HEK293 (cell line): ENCODE measurements around the gene JUND.

Source experiments
- CTCF ChIA-PET: fragments of 350-600 bp; formaldehyde crosslinking; extraction: SDS; loops from one replicate; lab custom pipeline; 2021; ENCODE audit warnings: antibody characterized with exemption; lab: Yijun Ruan, JAX
- POLR2A ChIA-PET: fragments of 300-600 bp; formaldehyde crosslinking; extraction: SDS; loops from one replicate; lab custom pipeline; 2020; ENCODE audit warnings: antibody characterized with exemption, inconsistent platforms; lab: Yijun Ruan, JAX
- H3K27ac ChIP-seq: fragments of 200-500 bp; sonication (Bioruptor generic); 2 replicates; pipeline ENCODE4 v1.5.1; 2014; ENCODE audit warnings: low read depth, low read length, control low read depth, inconsistent platforms; ENCODE audit errors: extremely low read depth
- H3K36me3 ChIP-seq, 2 experiments: fragments of 200-500 bp in 1 of 2; sonication (Bioruptor generic) in 1 of 2; 1 replicate in 1 of 2; 2 replicates in 1 of 2; pipeline ENCODE4 v1.5.1; 2014 to 2017; ENCODE audit warnings: inconsistent platforms in 2 of 2, low read length in 2 of 2; ENCODE audit not compliant: control insufficient read depth in 2 of 2, insufficient read depth in 1 of 2
- H3K4me1 ChIP-seq: fragments of 200-500 bp; sonication (Bioruptor generic); 2 replicates; pipeline ENCODE4 v1.5.1; 2014; ENCODE audit warnings: mild to moderate bottlenecking, low read length, inconsistent platforms; ENCODE audit not compliant: control insufficient read depth, insufficient read depth
- H3K4me3 ChIP-seq: 2 replicates; pipeline ENCODE4 v1.5.1; 2011; ENCODE audit warnings: low read depth, mild to moderate bottlenecking, control low read depth, low read length, moderate library complexity
- H3K9me3 ChIP-seq: fragments of 200-500 bp; sonication (Bioruptor generic); 2 replicates; pipeline ENCODE4 v1.5.1; 2014; ENCODE audit warnings: low read depth, low read length, inconsistent platforms; ENCODE audit not compliant: control insufficient read depth, insufficient read depth
- BCL11A ChIP-seq: fragments of 450-650 bp; formaldehyde crosslinking; IDR thresholded peaks from 2 replicates; pipeline ENCODE4 v1.5.1; 2016; ENCODE audit warnings: low read depth, missing biosample characterization, missing genetic modification characterization
- EGR2 ChIP-seq: fragments of 450-650 bp; formaldehyde crosslinking; IDR thresholded peaks from 2 replicates; pipeline ENCODE4 v1.5.1; 2016; ENCODE audit warnings: low read depth, missing biosample characterization, missing genetic modification characterization
- GLIS1 ChIP-seq: fragments of 450-650 bp; formaldehyde crosslinking; IDR thresholded peaks from 2 replicates; pipeline ENCODE4 v1.5.1; 2016; ENCODE audit warnings: missing biosample characterization, missing genetic modification characterization
- IKZF3 ChIP-seq: fragments of 450-650 bp; IDR thresholded peaks from 2 replicates; pipeline ENCODE4 v1.5.0; 2018; ENCODE audit warnings: missing biosample characterization, mild to moderate bottlenecking, missing genetic modification characterization, moderate library complexity
- OVOL3 ChIP-seq: fragments of 450-650 bp; formaldehyde crosslinking; IDR thresholded peaks from 2 replicates; pipeline ENCODE4 v1.5.1; 2016; ENCODE audit warnings: missing biosample characterization, missing genetic modification characterization
- RBAK ChIP-seq: fragments of 450-650 bp; formaldehyde crosslinking; IDR thresholded peaks from 2 replicates; pipeline ENCODE4 v1.5.1; 2016; ENCODE audit warnings: missing biosample characterization, missing genetic modification characterization
- SETDB1 ChIP-seq: IDR thresholded peaks from one replicate; pipeline ENCODE4 v1.6.1; 2017; ENCODE audit warnings: mild to moderate bottlenecking, low read length, moderate library complexity, mixed read lengths; ENCODE audit not compliant: insufficient read length
- SP2 ChIP-seq: fragments of 450-650 bp; formaldehyde crosslinking; IDR thresholded peaks from 2 replicates; pipeline ENCODE4 v1.5.1; 2016; ENCODE audit warnings: missing biosample characterization, missing genetic modification characterization
- TRIM28 ChIP-seq: IDR thresholded peaks from 2 replicates; pipeline ENCODE4 v1.6.1; 2011; ENCODE audit warnings: low read length, control low read depth, borderline replicate concordance
- ZBTB17 ChIP-seq: fragments of 450-650 bp; formaldehyde crosslinking; IDR thresholded peaks from 2 replicates; pipeline ENCODE4 v1.5.1; 2016; ENCODE audit warnings: missing biosample characterization, missing genetic modification characterization
- ZBTB20 ChIP-seq: fragments of 450-650 bp; formaldehyde crosslinking; IDR thresholded peaks from 2 replicates; pipeline ENCODE4 v1.5.1; 2016; ENCODE audit warnings: missing biosample characterization, missing genetic modification characterization
- ZBTB49 ChIP-seq: fragments of 450-650 bp; formaldehyde crosslinking; IDR thresholded peaks from 2 replicates; pipeline ENCODE4 v1.5.1; 2016; ENCODE audit warnings: missing biosample characterization, missing genetic modification characterization, low read depth
- ZBTB8A ChIP-seq: fragments of 450-650 bp; formaldehyde crosslinking; IDR thresholded peaks from 2 replicates; pipeline ENCODE4 v1.5.1; 2016; ENCODE audit warnings: missing biosample characterization, missing genetic modification characterization
- ZFP3 ChIP-seq: fragments of 450-650 bp; formaldehyde crosslinking; IDR thresholded peaks from 2 replicates; pipeline ENCODE4 v1.5.1; 2016; ENCODE audit warnings: low read depth, missing biosample characterization, missing genetic modification characterization
- ZNF114 ChIP-seq: fragments of 450-650 bp; formaldehyde crosslinking; IDR thresholded peaks from 2 replicates; pipeline ENCODE4 v1.5.0; 2017; ENCODE audit warnings: missing biosample characterization, missing genetic modification characterization
- ZNF146 ChIP-seq: fragments of 450-650 bp; formaldehyde crosslinking; IDR thresholded peaks from 2 replicates; pipeline ENCODE4 v1.5.1; 2016; ENCODE audit warnings: missing biosample characterization, missing genetic modification characterization
- ZNF335 ChIP-seq: fragments of 450-650 bp; formaldehyde crosslinking; conservative IDR thresholded peaks from 2 replicates; pipeline ENCODE4 v1.5.1; 2016; ENCODE audit warnings: missing biosample characterization, missing genetic modification characterization
- ZNF341 ChIP-seq: fragments of 450-650 bp; formaldehyde crosslinking; IDR thresholded peaks from 2 replicates; pipeline ENCODE4; 2016; ENCODE audit warnings: low read depth, missing biosample characterization, missing genetic modification characterization
- ZNF529 ChIP-seq: fragments of 450-650 bp; formaldehyde crosslinking; IDR thresholded peaks from 2 replicates; pipeline ENCODE4 v1.5.1; 2017; ENCODE audit warnings: missing genetic modification characterization, missing biosample characterization; ENCODE audit not compliant: insufficient replicate concordance
- ZNF596 ChIP-seq: fragments of 450-650 bp; IDR thresholded peaks from 2 replicates; pipeline ENCODE4 v1.5.0; 2018; ENCODE audit warnings: missing biosample characterization, mild to moderate bottlenecking, missing genetic modification characterization, moderate library complexity
- ZNF621 ChIP-seq: fragments of 450-650 bp; formaldehyde crosslinking; IDR thresholded peaks from 2 replicates; pipeline ENCODE4 v1.5.1; 2017; ENCODE audit warnings: missing biosample characterization, missing genetic modification characterization
- ZNF626 ChIP-seq: fragments of 450-650 bp; sonication (Bioruptor Pico); formaldehyde crosslinking; IDR thresholded peaks from 2 replicates; pipeline ENCODE4 v1.5.1; 2018; ENCODE audit warnings: missing biosample characterization, missing genetic modification characterization, inconsistent platforms
- ZNF654 ChIP-seq: fragments of 450-650 bp; formaldehyde crosslinking; IDR thresholded peaks from 2 replicates; pipeline ENCODE4 v1.5.1; 2016; ENCODE audit warnings: low read depth, missing biosample characterization, missing genetic modification characterization
- ZNF664 ChIP-seq: fragments of 450-650 bp; formaldehyde crosslinking; IDR thresholded peaks from 2 replicates; pipeline ENCODE4 v1.5.1; 2016; ENCODE audit warnings: missing biosample characterization, missing genetic modification characterization
- ZNF843 ChIP-seq: fragments of 450-650 bp; formaldehyde crosslinking; IDR thresholded peaks from 2 replicates; pipeline ENCODE4 v1.5.1; 2016; ENCODE audit warnings: missing biosample characterization, missing genetic modification characterization
- TF ChIP-seq, protein P1 (sequence below): fragments of 450-650 bp; formaldehyde crosslinking; IDR thresholded peaks from 2 replicates; pipeline ENCODE4 v1.5.1; 2016; ENCODE audit warnings: missing biosample characterization, missing genetic modification characterization
- TF ChIP-seq, protein P2 (sequence below): fragments of 450-650 bp; formaldehyde crosslinking; IDR thresholded peaks from 2 replicates; pipeline ENCODE4 v1.5.1; 2016; ENCODE audit warnings: missing biosample characterization, missing genetic modification characterization

Gene JUND

GRCh38 chr19:18329035-18329376, 47.6 kb upstream of the JUND start:
- TF ChIP-seq ZBTB49 (tag by site-specific recombination) = no peak
- TF ChIP-seq ZNF626 = no peak
- TF ChIP-seq ZBTB8A (tag by site-specific recombination) = no peak
- 0 out of 2 replicates have a peak, but pooled peaks have one; percentile 3 for TF ChIP-seq ZNF335 (tag by site-specific recombination)
- peak; percentile 42; the same call in 1 of the 2 replicates for TF ChIP-seq ZNF341 (tag by site-specific recombination)
- no peak for TF ChIP-seq ZNF664
- TF ChIP-seq ZNF146 (tag by site-specific recombination) = no peak
- TF ChIP-seq RBAK (tag by site-specific recombination) = no peak
- Histone ChIP-seq H3K36me3 (no peaks in the 10 kb centered on the region), H3K27ac (0 out of 2 replicates have a peak overlapping the region, but pooled peaks have one; percentile 27), H3K9me3 (no peaks in the 10 kb centered on the region), H3K4me3 (peak overlapping the region; percentile 23), H3K4me1 (no peaks in the 10 kb centered on the region; the same call in 1 of the 2 replicates)
- POLR2A ChIA-PET = interaction anchor here (0.5 to 4.9 kb wide), 9 partner anchors 10 to 90 kb away, joined by 3 to 117 read pairs (median 4); partner anchors contain the start of genes JUND and SSBP4
- CTCF ChIA-PET = interaction anchor here (0.6 to 9.9 kb wide), 49 partner anchors 9 to 736 kb away, joined by 3 to 195 read pairs (median 4); partner anchors contain the start of genes IQCN, JUND and SSBP4

- H3K36me3 ChIP-seq = no peaks in the 10 kb centered on the region
- peaks cover 1% of the 10 kb centered on the region for H3K4me1 ChIP-seq
- H3K9me3 ChIP-seq = no peaks in the 10 kb centered on the region
- peak overlapping the region; percentile 23 for H3K4me3 ChIP-seq
- CTCF ChIA-PET = interaction anchor here (0.6 to 9.9 kb wide), 47 partner anchors 8 to 736 kb away, joined by 3 to 195 read pairs (median 4); partner anchors contain the start of genes IQCN, JUND and SSBP4
- H3K27ac ChIP-seq = peak overlapping the region; percentile 27; the same call in 1 of the 2 replicates
- POLR2A ChIA-PET = interaction anchor here (0.5 to 4.9 kb wide), 13 partner anchors 10 to 136 kb away, joined by 3 to 117 read pairs (median 4); partner anchors contain the start of genes JUND, MPV17L2 and SSBP4
- TF ChIP-seq BCL11A (tag by site-specific recombination) = no peak
- peak; percentile 40 for TF ChIP-seq SETDB1
- TF ChIP-seq TRIM28 = peak; percentile 66
- peak; percentile 88 for TF ChIP-seq ZNF341 (tag by site-specific recombination)
- TF ChIP-seq ZNF621 (tag by site-specific recombination) = peak; percentile 96
- peak; percentile 76 for TF ChIP-seq ZNF654 (tag by site-specific recombination)
- TF ChIP-seq ZNF529 (tag by site-specific recombination) = no peak
- no peak for TF ChIP-seq OVOL3 (tag by site-specific recombination)
- no peak for TF ChIP-seq ZNF843
- peak; percentile 33; the same call in 1 of the 2 replicates for TF ChIP-seq ZNF335 (tag by site-specific recombination)
- peak; percentile 88 for TF ChIP-seq SP2
- peak; percentile 96 for TF ChIP-seq ZFP3 (tag by site-specific recombination)
- TF ChIP-seq ZBTB20 = 0 out of 2 replicates have a peak, but pooled peaks have one; percentile 37
- no peak for TF ChIP-seq ZNF114 (tag by site-specific recombination)
- no peak for TF ChIP-seq ZNF596
- TF ChIP-seq, protein P1, sequence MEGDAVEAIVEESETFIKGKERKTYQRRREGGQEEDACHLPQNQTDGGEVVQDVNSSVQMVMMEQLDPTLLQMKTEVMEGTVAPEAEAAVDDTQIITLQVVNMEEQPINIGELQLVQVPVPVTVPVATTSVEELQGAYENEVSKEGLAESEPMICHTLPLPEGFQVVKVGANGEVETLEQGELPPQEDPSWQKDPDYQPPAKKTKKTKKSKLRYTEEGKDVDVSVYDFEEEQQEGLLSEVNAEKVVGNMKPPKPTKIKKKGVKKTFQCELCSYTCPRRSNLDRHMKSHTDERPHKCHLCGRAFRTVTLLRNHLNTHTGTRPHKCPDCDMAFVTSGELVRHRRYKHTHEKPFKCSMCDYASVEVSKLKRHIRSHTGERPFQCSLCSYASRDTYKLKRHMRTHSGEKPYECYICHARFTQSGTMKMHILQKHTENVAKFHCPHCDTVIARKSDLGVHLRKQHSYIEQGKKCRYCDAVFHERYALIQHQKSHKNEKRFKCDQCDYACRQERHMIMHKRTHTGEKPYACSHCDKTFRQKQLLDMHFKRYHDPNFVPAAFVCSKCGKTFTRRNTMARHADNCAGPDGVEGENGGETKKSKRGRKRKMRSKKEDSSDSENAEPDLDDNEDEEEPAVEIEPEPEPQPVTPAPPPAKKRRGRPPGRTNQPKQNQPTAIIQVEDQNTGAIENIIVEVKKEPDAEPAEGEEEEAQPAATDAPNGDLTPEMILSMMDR (tag by site-specific recombination) = peak; percentile 59; the same call in 1 of the 2 replicates
- TF ChIP-seq GLIS1 (tag by site-specific recombination) = peak; percentile 33; the same call in 1 of the 2 replicates
- TF ChIP-seq IKZF3 = peak; percentile 79
- peak; percentile 49 for TF ChIP-seq ZBTB17 (tag by site-specific recombination)
- TF ChIP-seq, protein P2, sequence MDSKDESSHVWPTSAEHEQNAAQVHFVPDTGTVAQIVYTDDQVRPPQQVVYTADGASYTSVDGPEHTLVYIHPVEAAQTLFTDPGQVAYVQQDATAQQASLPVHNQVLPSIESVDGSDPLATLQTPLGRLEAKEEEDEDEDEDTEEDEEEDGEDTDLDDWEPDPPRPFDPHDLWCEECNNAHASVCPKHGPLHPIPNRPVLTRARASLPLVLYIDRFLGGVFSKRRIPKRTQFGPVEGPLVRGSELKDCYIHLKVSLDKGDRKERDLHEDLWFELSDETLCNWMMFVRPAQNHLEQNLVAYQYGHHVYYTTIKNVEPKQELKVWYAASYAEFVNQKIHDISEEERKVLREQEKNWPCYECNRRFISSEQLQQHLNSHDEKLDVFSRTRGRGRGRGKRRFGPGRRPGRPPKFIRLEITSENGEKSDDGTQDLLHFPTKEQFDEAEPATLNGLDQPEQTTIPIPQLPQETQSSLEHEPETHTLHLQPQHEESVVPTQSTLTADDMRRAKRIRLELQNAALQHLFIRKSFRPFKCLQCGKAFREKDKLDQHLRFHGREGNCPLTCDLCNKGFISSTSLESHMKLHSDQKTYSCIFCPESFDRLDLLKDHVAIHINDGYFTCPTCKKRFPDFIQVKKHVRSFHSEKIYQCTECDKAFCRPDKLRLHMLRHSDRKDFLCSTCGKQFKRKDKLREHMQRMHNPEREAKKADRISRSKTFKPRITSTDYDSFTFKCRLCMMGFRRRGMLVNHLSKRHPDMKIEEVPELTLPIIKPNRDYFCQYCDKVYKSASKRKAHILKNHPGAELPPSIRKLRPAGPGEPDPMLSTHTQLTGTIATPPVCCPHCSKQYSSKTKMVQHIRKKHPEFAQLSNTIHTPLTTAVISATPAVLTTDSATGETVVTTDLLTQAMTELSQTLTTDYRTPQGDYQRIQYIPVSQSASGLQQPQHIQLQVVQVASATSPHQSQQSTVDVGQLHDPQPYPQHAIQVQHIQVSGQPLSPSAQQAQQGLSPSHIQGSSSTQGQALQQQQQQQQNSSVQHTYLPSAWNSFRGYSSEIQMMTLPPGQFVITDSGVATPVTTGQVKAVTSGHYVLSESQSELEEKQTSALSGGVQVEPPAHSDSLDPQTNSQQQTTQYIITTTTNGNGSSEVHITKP = peak; percentile 46; the same call in 1 of the 2 replicates
- no peak for TF ChIP-seq EGR2
Measured at GRCh38 chr19:18328340-18329034, 47.1 kb upstream of the JUND start.
